Upper lobe of left lung (tissue), 4 donors: ENCODE data around the gene EVI5L.

Experiments
- CTCF ChIP-seq, 6 experiments: fragments of 450-650 bp in 4 of 6; fragments of 200-600 bp in 2 of 6; sonication (generic) in 2 of 6; IDR thresholded peaks; one replicate each; pipeline ENCODE4 v1.5.1; 2016 to 2019; ENCODE audit warnings: antibody characterized with exemption in 6 of 6
- EP300 ChIP-seq, 4 donors: sonication (generic); formaldehyde crosslinking; IDR thresholded peaks; one replicate each; pipeline ENCODE4 v1.5.1; 2017; ENCODE audit warnings: antibody characterized with exemption in 4 of 4, control low read depth in 2 of 4
- POLR2A ChIP-seq, 4 donors: fragments of 450-650 bp; IDR thresholded peaks; one replicate each; pipeline ENCODE4 v1.5.1; 2016 to 2017; ENCODE audit warnings: antibody characterized with exemption in 4 of 4, mild to moderate bottlenecking in 2 of 4
- POLR2AphosphoS5 ChIP-seq, 2 donors: sonication (generic); formaldehyde crosslinking; IDR thresholded peaks; one replicate each; pipeline ENCODE4 v1.5.1; 2017; ENCODE audit warnings: antibody characterized with exemption in 2 of 2

- TF ChIP-seq CTCF (IDR thresholded peaks at IDR 0.05) (no peak), EP300 (IDR thresholded peaks at IDR 0.05) (no peak), POLR2AphosphoS5 (IDR thresholded peaks at IDR 0.05) (no peak), POLR2A (IDR thresholded peaks at IDR 0.05) (no peak)
These were observed 77.5 kb downstream of the EVI5L start for GRCh38 chr19:7907544-7907943.
